GM21619 (cell line): ENCODE data around the gene IL37.

ENCODE experiments used
- ATAC-seq: cut with Tn5 transposase; IDR thresholded peaks from one replicate; pipeline ENCODE4 v1.9.1; 2021; ENCODE audit not compliant: unreplicated experiment

IL37 gene

DNA sequence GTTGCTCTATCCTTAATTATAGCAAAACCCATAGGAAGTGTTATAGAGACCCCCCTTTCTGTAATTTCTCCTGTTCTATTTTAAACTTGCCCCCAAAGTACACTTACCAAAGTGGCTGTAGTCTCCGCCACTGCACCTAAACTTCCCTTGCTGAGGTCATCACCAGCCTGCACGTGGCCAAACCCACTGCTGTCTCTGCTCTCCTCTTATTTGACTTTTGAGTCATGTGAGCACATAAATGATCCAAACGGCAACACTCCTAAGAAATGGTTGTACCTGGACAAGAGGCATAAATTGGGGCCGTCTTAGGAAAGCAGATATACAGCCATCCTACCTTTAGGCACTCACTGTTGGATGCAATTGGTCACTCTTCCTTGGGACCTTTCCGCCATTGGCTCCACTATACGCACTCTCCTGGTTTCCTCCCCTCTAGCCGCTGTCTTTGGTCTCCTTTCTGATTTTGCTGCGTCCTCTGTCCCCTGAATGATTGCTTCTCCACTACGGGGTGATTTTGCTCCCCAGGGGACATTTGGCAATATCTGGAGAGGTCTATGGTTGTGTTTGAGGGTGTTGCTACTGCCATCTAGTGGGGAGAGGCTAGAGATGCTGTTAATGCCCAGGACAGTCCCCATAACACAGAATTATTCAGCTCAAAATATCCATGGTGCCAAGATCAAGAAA is 47.6 kb downstream of the IL37 start:
- no peak for ATAC-seq

- ATAC-seq, result no peak
Measured at GRCh38 chr2:112959109-112959812, 48.3 kb downstream of the IL37 start.

DNA sequence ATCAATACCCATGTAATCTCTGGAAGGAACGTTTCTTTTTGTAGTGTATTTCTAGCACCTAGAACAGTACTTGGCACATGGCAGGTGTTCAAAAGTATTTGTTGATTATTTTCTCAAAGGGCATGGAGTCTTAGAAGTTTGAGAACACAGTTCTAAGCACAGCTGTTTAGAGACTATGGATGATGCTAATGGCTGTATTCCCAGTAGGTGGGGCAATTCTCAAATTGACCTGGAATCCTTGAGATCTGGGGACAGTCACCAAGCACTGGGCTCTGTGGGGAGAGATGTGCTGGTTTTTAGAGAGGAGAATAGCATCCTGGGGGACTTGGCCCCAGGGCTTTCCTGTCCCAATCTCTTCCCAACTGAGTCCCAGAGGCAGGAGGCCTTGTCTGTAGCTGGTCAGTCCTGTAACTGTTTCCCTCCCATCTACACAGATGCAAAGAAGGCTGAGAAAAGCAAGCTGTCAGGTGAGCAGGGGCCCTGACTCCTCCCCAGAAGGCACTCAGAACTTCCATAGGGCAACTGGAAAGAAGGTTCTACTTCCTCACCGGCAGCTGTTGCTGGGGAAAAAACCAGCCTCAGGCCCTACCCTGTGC is 49.4 kb downstream of the IL37 start:
- ATAC-seq, result no peak

DNA sequence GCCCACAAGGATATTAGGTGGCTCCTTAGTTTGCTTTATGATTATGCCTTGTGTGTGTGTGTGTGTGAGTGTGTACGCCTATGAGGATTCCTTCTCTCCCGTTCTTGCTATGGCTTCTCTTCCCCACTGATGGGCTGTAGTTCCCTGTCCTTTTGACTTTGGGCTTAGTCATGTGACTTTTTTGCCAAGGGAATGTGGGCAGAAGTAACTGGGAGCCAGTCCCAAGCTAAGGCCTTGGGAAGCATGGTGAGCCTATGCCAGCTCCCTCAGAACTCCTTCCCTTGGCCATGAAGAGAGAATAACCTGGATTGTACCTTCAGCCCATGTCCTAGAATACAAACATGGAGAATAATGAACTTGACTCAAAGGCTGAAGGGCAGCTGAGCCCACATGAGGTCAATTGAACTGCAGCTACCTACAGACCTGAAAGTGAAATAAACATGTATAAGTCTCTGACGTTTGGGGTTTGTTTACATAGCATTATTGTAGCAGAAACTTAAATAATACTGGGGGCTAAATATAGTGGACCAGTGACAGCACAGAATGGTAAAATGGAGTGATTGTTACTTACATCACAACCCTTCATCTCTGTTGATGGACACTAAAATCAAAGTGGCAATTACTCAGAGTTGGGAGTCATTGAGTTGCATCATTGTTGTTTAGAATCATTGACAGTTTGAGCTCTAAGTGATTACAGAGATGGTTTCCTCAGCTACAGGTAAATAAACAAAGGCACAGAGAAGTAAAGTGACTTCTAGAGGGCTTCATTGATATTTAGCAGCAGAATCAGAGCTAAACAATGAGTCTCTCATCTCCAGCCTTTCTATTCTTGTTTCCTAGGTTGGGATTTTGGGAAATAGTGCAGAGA is 51.6 kb downstream of the IL37 start:
- no peak for ATAC-seq

DNA sequence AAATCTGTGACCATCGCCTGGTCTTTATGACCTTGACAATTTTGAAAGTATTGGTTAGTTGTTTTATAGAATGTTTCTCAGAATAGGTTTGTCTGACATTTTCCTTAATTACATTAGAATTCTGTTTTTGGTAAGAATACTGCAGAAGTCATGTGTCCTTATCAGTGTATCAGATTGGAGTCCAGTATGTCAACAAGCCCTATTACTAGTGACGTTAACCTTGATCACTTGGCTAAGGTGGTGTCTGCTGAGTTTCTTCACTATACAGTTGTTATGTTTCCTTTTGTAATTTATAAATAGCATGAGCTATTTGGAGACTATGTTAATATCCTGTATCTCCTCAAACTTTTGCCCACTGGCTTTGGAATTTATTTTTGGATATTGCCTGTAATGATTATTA is 56.1 kb downstream of the IL37 start:
- ATAC-seq, result no peak
